GM21717 (cell line): ENCODE measurements around the gene DSCAM.

Experiments used
- ATAC-seq: cut with Tn5 transposase; IDR thresholded peaks from one replicate; pipeline ENCODE4 v1.9.1; 2021; ENCODE audit warnings: mild to moderate bottlenecking, moderate library complexity; ENCODE audit not compliant: unreplicated experiment

Gene DSCAM

DNA sequence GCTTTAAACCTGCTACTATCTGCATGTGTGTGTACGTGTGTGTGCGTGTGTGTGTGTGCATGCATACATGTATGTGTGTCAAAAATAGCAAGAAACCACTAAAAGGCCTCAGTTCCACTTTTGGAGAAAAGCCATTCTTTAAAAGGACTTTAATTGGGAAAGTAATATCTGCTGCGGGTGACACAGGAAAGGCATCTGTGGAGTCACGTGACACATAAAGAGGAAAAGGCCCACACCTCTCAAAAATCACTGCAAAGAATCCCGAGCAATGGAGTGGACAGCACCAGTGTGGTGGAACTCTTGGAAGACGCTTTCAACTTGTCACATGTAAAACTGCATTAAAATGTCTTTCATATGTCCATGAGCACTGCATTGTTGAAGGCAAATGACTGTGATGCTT lies 63.6 kb downstream of the DSCAM start:
- ATAC-seq: no peak

DNA sequence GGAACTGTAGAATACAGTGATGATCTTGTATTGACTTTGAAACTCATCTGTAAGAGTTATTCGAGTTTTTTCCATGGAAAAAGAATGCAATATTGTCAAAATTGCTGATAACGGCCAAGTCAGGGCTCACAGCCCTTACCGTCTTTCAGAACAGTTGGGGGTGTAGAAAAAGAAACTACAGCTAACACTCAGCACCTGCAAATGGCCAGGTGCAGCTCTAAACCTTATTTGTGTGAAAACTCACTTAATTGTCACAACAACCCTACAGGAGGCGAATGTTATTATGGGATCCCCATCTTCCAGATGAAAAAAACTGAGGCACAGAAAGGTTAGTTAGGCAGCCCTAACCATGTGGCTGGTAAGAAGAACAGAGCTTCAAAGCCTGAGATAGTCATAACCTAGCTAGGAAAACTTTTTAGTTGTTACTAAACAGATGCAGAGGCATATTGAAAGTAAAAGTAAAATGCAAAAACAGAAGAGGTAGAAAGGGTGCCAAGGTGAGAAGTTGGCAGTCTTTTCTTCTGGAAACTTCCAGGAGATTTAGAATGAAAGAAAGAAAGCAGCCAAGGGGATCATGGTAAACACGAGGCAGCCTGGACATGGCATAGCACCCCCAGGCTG lies 76.4 kb downstream of the DSCAM start:
- ATAC-seq: no peak

DNA sequence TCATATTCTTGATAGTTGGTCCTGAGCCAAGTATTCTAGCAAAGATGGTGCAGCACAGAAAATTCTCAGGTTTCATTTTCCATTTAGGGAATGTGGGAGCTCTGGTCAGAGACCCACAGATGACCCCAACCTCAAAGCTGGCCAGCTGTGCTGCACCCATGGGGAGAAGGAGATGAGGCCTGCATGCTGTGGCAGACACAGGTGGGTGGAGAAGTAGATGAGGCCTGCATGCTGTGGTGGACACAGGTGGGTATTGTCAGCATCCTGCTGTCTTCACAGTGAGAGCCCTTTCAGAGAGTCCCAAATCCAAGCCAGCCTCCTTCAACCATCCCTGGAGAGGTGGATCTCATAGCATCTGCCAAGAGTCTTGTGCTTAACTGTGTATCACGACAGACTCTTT lies 77.7 kb downstream of the DSCAM start:
- no peak for ATAC-seq

DNA sequence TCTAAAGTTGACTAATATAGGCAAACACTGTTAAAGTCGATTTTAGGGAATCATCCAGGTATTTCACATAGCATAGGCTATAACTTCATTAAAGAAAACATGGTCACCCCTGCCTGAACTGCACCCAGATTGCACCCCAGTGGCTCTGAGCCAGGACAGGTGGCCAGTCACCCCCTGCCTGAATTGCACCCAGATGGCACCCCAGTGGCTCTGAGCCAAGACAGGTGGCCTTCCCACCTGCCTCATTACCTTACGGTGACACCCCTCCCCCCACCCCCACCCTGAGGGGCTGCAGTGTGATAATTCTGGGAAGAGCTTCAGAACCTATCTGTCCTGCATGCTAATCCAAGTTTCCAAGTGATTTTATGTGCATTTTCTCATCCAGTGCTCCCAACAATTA lies 78.9 kb downstream of the DSCAM start:
- ATAC-seq: no peak

DNA sequence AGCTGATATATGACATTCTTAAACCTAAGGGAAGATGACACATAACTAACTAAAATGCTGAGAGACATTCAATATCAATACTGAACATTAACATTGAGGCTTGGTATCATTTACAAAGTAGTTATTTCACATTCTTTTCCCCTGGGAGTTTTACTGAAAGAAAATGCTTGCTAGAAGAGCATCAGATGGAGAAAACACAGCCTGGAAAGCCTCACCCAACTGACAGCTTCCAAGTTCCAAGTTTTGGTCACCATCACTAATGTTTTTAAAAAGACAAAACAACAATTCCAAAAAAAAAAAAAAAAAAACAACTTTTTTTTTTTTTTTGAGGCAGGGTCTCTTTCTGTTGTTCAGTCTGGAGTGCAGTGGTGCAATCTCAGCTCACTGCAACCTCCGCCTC lies 80.6 kb downstream of the DSCAM start:
- ATAC-seq: no peak

DNA sequence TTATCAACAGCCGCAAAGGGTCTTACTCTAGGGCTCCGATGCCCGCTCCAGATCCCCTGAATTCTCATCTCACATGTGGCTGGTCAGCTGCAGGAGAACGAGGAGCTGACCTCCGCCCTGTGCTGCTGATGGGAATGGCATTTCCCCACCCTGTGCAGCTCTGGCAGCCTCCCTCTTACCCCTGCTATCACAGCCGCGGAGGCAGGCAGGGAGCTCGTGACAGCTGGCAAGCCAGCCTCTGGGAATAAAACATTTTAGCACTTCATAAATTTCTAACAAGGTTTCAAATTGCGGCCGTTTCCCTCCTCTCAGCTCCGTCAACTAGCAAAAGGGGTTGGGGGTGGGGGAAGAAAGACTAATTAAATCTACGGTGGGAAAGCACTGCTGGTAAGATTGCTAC lies 81.1 kb downstream of the DSCAM start:
- no peak for ATAC-seq

DNA sequence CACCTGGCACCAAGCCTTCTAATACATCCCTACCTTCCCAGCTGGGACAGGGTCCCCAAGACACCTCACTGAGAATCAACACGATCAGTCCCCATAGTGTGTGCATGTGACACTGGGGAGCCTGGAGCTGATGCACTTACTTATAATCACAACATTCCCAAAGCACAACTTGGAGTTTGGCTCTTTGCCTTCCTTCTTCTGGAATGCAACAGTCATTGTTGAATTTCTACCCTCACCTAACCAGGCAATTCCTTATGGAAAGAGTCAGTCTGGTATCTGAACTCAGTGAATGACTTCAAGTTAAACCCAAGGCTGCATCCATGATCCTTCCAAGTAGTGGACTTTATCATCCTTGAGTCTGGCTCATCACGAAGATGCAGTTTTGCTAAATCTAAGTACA lies 86.1 kb downstream of the DSCAM start:
- ATAC-seq: no peak

DNA sequence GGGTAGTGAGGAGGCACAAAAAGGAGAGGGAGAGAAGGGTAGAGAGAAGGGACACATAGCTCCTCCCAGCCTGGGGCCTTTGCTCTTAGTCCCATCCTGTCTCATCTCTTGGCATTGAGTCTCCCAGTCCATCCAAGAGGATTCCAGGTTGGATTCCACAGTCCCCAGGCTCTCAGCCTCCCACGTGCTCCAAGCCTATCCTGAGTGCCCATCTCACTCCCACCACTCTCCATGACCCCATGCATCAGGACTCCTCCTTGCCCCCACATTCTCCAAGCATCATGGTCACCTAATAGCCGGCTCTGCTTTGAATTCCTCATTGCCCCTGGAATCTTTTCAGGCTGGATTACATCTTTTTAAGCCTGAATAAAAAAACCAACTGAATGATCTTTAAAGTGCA lies 87.9 kb downstream of the DSCAM start:
- no peak for ATAC-seq

DNA sequence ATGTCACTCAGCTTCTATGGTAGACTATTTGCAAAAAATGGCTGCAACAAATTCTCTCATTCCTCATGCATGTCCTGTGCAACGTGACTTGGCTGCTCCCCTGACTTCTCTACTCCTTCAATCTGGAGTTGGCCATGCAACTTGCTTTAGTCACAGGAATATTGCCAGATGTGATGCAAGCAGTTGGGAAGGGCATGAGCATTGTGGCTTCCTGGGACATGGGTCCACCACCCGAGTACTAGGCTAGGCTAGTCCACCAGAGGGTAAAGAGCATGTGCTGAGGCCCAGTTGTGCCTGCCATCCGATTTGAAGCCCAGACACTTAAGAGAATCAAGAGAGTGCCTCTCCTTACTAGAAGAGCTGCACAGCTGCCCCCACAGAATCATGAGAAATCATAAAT lies 89.6 kb downstream of the DSCAM start:
- no peak for ATAC-seq

DNA sequence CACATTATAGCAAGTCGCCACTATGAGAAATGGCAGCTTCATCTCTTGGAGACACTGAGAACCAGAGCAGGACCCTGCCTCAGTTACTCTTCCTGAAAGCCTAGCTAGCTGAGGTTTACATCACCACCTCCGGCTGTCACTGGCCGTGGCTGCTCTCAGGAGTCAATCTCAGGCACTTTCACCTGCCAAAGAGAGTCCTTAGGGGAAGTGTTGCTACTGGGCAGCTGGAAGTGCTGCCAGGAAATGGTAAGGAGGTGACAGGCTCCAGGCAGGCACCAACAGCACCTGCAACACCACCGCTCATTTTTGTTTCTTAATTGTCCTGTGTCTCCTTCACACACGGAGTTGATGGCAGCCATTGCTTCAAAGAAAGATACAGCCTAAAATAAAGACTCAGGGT lies 92.5 kb downstream of the DSCAM start:
- ATAC-seq: no peak

DNA sequence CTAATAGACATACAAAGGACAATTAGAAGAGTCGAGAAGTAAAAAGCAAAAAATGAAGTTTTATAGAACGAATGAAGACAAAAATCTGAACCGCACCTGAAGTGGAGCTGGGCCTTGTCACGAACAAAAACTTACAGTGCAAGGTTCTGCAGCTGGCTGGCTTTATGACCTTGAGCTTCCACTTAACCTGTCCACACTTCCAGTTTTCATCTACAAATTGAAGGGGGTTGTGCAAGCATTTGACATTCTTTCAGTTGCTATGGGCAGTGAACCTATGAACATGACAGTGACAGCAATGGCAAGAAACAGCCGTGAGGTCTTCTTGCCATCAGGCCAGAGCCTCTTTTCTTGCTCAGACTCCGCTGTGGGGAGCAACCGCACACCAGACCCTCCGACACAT lies 93.2 kb downstream of the DSCAM start:
- no peak for ATAC-seq

DNA sequence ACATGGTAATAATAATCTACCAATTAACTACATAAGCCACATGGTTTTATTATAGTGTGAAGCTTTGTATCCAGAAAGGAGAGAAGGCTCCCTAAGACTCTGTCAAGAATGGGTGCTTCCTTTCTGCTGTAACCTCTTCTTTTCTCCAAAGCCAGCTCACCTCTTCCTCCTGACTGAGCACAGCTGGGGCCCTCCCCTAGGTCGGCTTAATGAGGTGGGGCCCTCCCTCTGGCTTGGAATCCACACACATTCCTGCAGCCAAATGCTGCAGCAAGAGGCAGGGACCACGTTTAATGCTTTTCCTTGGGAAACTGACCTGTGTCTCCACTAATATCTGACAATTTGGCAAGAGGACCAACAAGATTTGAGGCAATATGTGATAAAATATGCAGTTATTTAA lies 94.8 kb downstream of the DSCAM start:
- no peak for ATAC-seq

DNA sequence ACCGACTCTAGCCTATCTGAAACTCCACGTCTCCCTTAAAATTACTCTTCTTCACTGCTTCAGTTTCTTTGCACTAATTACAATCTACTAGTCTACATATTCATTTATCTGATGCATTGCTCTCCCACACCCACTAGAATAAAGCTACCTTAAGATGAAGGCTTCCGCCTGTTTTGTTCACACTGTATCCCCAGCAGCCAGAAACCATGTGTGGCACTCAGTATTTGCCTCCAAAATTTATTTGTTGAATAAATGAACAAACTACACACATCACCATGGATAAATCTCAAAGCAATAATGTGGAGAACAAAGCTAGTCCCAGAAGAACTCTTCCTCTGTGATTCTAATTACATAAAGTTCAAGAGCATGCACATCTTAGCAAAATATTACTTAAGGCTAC lies 95.7 kb downstream of the DSCAM start:
- ATAC-seq: no peak

DNA sequence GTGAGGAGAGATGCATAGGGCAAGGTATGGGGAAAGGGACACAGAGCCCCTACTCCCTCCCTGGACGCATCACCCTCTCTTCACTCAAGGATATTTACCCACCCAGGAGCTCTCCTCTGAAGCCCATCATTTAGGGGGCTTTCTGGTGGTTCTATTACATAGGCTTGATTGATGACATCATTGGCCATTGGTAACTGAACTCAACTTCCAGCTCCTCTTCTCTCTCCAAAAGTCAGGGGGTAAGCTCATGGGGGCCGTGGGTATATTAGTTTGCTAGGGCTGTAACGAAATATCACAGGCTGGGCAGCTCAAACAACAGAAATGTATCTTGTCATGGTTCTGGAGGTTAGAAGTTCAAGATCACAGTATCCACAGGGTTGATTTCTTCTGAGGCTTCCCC lies 110.8 kb downstream of the DSCAM start:
- no peak for ATAC-seq

DNA sequence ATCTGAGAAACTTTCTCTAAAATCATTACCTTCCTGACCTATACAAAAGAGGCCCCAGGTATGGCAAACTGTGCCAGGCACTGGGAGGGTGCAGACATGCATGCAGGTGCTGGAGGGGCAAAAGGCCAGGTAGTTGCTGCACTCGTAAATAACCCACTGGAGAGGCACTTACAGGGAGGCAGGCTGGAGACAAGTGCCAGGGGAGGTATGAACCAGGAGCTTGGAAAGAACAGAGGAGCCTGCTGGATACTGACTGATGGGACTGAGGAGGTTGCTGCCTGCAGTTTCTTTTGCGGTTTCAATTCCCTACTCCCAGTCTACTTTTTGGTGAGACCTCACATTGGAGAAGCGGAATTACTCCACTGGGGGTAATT lies 113.9 kb downstream of the DSCAM start:
- no peak for ATAC-seq

DNA sequence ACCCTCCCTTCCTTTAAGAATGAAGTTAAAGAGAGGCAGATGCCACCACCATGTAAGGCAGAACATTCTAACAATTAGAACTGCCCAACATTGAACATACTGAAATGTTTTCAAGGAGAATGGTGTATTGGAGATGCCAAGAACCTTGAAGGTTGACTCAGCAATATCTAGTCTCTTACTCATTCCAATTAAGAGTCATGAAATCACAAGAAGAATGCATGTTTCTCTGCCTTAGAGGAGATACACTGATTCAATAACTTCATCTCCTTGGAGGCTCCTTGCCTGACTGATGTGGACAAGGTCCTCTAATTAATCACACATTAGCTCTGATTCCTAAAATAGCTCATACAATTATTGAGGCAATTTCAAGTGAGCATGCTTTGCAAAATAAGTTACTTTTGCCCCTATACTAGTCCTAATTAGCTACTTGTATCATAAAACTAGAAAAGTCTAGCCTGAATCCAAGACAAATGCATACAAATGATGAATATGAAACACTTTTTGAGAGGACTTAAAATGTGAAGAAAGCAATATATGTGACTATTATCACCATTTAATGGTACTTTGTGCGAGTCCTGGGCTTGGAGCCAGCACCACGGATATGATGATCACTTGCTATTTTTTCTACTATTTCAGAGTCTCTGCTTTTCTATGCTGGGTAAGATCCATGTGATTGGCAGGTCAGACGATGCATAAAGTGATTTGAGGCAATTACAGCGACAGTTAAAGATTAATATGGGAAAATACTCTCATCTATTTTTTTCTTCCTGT lies 114.5 kb downstream of the DSCAM start:
- ATAC-seq: no peak

DNA sequence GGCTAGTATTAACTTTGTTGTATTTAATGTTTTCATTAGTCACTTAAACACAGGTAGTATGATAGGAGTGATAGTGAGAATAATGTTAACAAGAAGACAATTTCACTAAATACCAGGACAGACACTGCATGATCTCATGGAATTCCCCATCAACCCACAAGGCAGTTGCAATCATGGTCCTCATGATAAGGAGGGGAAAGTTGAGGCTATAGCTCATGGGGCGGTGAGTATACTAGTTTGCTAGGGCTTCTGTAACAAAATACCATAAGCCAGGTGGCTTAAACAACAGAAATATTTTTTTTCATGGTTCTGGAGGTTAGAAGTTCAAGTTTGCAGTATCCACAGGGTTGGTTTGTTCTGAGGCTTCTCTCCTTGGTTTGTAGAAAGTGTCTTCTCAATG lies 115.8 kb downstream of the DSCAM start:
- no peak for ATAC-seq

DNA sequence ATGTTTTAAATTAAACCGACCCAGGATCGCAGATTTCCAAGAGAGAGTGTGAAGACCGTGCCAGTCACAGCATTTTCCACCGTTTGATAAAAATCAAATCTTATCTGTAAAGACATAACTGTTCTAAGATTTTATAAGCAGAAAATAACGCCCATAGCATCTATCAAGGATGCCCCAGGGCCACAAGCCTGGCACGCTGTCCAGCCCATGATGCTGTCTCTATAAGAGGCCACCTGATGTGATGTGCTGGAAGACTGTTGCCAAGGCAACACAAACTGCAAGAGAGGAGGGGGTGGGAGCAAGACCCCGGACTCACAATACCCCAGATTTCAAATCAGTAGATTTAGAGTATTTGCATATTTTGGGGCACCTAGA lies 116.5 kb downstream of the DSCAM start:
- ATAC-seq: no peak

DNA sequence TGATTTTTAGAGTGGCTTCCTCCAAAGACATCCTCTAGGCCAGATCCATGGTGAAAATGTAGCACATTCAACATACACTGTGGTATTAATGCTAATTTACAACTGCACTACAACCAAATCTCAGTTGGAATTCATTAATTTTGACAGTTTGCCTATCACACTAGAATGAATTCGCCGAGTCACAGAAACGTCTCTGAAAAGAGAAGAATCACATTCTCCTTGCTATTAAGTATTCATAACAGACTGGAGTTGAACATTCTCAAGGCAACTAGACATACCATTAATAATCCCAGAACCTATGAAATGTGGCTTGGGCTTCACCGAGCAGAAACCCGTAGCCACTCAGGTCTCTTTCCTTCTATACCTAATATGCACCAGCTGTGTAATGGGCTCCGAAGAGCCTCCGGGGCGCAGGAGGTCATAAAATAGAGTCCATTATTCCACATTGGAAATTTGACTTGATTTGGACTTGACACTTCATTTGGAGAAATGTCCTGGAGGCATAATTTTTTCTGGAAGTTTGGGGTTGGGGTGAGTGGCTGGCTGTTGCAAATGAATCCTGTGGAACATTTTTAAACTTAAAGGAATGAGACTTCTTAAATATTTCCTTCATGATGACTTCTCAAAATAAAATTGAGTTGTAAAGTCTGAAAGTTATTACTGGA lies 117.1 kb downstream of the DSCAM start:
- no peak for ATAC-seq

DNA sequence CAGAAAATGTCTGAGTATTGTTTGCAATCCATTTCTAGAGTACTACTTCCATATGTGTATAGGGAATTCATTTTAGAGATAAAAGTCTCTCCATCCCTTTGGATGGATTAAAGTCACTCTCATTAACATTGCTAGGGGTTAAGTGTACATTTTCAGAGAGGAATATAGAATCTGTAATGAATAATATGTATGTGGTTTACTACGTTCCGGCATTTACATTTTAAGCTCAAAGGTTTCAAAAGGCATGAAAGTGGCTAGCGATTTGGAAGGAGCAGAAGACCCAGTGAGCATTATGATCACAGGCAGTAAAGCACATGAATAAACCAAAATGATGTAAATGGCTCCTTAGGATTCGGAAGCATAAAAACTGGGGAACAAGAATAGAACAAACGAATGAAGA lies 123.0 kb downstream of the DSCAM start:
- no peak for ATAC-seq

DNA sequence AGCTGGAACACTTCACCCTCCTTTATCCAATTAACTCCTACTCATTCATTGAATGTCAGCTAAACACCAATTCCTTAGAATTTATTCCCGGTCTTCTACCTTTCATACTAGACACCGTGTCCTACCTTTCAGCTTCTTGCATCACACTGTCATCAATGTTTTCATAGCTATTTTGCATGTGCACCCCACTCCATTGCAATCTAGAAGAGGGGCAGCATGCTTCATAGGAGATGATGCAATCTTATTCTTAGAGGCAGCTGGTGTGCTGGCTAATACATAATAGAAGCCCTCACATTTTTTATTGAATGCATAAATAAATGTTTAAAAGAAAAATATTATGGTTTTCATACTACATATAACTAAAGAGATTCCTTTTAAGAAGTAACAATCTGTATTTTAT lies 123.6 kb downstream of the DSCAM start:
- ATAC-seq: no peak

DNA sequence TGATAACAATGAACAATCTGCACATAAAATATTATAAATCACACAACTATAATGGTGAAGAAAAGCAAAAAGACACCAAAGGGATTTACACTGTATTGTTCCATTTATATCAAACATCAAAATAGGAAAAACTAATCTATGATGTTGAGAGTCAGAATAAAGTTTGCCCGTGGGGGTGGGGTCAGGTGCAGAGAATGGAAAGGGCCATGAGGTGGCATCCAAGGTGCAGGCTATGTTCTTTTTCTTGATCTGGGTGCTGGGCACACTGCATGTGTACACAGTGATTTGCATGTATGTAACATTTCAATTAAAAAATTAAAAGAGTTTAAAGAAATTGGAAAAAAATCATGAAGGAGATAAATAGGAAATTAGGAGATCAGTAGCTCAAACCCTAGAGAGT lies 127.3 kb downstream of the DSCAM start:
- ATAC-seq: no peak

DNA sequence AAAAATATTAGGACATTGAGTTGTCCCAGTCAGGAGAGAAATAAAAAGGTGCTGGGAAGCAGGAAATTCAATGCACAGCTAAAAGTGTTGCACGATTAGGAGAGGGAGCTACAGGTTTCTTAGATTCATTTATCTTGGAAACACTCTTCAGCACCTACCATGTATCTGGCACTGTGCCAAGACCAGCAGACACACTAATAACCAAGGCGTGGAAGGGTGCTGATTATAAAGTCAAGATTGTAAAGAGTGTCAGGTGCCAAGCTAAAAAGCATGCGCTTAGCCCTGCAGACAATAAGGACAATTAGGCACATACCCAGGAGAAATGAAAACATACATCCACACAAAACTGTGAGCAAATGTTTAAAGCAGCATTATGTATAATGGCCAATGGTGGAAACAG lies 129.9 kb downstream of the DSCAM start:
- no peak for ATAC-seq
